ENCODE measurements around the gene MPPED1.

MPPED1 gene

DNA sequence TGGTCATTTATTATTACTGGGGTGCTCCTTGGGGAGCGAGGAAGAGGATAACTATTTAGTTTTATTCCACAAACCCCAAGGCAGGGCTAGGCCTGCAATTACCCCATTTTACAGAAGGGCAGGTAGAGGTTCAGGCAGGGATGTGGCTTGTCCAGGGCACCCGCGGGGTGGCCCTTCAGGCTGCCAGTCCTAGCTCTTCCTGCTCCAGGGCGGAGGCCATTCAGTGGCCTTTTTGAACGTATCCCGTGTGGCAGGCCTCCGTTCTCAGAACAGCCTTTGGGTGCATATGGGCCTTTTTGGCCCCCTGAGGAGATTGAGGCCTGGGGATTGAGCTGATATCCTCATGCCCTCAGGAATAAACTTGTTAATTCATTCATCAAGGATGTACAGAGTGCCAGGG, 66.2 kb downstream of the MPPED1 start:
- TF ChIP-seq, protein P1, sequence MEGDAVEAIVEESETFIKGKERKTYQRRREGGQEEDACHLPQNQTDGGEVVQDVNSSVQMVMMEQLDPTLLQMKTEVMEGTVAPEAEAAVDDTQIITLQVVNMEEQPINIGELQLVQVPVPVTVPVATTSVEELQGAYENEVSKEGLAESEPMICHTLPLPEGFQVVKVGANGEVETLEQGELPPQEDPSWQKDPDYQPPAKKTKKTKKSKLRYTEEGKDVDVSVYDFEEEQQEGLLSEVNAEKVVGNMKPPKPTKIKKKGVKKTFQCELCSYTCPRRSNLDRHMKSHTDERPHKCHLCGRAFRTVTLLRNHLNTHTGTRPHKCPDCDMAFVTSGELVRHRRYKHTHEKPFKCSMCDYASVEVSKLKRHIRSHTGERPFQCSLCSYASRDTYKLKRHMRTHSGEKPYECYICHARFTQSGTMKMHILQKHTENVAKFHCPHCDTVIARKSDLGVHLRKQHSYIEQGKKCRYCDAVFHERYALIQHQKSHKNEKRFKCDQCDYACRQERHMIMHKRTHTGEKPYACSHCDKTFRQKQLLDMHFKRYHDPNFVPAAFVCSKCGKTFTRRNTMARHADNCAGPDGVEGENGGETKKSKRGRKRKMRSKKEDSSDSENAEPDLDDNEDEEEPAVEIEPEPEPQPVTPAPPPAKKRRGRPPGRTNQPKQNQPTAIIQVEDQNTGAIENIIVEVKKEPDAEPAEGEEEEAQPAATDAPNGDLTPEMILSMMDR (IDR thresholded peaks at IDR 0.05; ENCODE audit: borderline replicate concordance, insufficient read depth, low read depth, low read length): no peak
- no peak overlapping the region for H3K4me3 ChIP-seq (ENCODE audit: low read depth, low read length)

DNA sequence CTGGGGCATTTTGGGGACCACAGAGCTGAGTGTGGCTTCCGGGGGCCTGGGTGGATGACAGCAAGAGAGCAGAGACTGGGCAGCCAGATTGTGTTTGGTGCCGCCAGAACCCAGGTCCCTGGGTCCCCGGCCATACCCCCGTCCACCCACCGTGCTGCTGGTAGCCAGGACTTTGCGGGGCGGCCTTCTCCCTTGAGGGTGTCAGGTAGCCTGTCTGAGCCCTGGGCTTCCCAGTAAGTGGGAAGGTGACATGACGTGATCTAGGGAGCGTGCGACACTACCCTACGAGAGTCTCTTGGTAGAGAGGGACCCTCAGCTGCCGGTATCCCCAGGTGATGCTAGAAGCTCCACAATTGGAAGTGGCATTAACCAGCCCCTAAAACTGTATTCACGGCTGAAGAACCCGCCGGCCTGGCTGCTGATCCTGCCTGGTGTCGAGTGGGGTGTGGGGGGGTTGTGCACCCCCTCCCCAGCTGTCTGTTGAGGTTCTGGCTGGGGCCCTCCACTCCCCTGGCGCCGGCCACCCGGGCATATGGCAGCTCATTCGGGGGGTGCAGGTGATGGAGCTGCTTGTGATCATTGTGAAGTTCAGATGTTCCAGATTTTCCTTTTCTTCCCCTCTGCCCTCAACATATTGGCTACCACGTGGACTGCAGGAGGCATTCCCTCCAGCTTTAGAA, 66.9 kb downstream of the MPPED1 start:
- TF ChIP-seq, protein P1 (IDR thresholded peaks at IDR 0.05; ENCODE audit: borderline replicate concordance, insufficient read depth, low read depth, low read length): no peak

DNA sequence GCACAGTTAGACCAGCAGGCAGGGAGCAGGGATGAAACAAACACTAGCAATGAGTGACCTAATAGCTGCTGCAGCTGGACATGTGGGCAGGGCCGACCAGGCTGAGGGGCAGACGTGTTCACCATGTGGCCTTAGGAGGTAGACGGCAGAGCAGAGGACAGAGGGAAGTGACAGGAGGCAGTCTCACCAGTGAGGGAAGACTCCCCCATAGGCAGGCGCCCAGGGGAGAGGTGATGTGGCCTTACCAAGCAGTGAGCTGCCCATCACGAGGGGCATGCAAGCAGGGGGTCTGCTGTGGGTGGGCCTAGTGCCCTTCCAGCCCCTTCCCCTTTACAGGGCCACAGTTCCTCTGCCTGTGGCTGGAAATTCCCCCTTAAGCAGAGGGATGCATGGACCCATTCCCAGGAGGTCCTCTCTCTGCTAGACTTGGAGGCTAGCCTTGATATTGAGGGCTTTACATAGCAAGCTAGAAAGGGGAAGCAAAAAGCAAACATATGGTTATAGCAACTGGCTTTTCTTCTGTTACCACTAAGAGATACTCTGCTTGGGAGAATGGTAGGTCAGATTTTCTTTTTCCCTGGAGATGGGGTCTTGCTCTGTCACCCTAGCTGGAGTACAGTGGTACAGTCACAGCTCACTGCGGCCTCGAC, 67.6 kb downstream of the MPPED1 start:
- TF ChIP-seq, protein P1 (IDR thresholded peaks at IDR 0.05; ENCODE audit: borderline replicate concordance, insufficient read depth, low read depth, low read length): no peak
- H3K4me3 ChIP-seq (ENCODE audit: low read depth, low read length): no peak overlapping the region

More for the DNA sequence above, 66.9 kb downstream of the MPPED1 start:
- no peak overlapping the region for H3K4me3 ChIP-seq (ENCODE audit: low read depth, low read length)

DNA sequence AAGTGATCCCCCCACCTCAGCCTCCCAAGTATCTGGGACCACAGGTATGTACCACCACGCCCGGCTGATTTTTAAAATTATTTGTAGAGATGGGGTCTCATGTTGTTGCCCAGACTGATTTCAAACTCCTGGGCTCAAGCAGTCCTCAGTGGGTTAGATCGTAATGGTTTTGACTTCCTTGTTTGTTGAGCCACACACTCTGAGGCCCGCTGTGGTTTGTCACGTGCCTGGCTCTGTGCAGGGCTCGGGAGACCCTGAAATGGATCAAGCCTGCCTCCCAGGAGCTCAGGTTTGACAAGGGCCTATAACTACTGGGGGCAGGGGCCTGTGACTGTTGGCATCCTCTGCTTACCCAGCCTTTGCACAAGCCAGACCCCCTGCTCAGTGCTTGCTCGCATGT, 68.1 kb downstream of the MPPED1 start:
- H3K4me3 ChIP-seq (ENCODE audit: low read depth, low read length): no peak overlapping the region
- TF ChIP-seq, protein P1 (IDR thresholded peaks at IDR 0.05; ENCODE audit: borderline replicate concordance, insufficient read depth, low read depth, low read length): no peak

DNA sequence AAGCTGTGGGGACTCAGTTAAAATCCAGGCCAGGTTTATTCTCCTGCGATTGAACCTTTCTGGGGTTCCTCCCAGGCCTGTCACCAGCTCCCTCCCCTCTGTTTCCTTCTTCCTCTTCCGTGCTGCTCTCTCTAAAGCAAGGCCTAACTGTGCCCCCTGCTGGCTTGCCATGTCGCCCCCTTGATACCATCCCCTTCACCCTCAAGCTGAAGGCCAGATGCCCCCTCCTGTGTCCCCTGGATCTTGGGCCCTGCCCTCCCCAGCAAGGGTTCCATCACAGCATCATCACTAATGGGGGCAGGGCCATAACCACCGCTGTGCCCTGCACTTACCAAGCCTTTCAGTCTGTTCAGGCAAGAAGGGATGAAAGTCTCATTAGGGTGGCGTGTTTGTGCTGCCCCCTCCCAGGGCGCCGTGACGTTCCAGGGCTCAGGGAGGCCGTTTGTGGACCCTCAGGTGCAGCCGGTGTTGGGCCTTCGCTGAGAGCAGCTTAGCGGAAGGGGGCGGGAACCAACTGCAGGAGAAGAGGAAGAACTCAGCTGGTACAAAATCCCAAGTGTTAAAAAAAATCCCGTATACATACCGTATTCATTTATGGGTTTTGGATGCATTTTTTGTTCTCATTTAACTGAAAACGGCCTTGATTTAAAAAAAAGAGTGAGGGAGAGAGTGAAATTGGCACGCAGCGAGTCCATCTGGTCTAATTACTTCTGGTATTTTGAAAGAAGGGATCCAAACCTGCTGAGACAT, 69.9 kb downstream of the MPPED1 start:
- H3K4me3 ChIP-seq (ENCODE audit: low read depth, low read length): no peak overlapping the region
- TF ChIP-seq, protein P1 (IDR thresholded peaks at IDR 0.05; ENCODE audit: borderline replicate concordance, insufficient read depth, low read depth, low read length): peak; percentile 43; the same call in 1 of the 2 replicates

DNA sequence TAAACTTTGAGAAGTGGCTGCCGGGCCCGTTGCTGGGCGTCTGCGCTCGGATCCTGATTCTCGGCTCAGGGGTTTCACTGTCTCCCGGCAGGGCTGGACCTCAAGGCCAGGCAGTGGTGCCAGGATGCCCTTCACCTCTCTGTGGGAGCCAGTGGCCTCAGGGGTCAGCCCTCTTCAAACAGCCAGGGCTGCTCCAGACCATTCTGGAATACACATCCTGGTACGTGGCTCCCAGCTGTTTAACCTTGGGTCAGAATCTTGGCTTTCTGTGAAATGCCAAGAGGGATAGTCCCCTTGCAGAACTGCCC, 70.5 kb downstream of the MPPED1 start:
- no peak overlapping the region for H3K4me3 ChIP-seq (ENCODE audit: low read depth, low read length)
- TF ChIP-seq, protein P1 (IDR thresholded peaks at IDR 0.05; ENCODE audit: borderline replicate concordance, insufficient read depth, low read depth, low read length): no peak

Data from GM12875 (cell line).